Measurements from ENCODE around the gene ZSWIM5.
"Not testable (repeated sequence)": the region's sequence is repeated elsewhere in the genome, so short reads cannot be mapped to it uniquely, and the experiment has no call there.

ZSWIM5 gene
- total RNA-seq: 4.6 to 5.3 reads per million in 2 donors

DNA sequence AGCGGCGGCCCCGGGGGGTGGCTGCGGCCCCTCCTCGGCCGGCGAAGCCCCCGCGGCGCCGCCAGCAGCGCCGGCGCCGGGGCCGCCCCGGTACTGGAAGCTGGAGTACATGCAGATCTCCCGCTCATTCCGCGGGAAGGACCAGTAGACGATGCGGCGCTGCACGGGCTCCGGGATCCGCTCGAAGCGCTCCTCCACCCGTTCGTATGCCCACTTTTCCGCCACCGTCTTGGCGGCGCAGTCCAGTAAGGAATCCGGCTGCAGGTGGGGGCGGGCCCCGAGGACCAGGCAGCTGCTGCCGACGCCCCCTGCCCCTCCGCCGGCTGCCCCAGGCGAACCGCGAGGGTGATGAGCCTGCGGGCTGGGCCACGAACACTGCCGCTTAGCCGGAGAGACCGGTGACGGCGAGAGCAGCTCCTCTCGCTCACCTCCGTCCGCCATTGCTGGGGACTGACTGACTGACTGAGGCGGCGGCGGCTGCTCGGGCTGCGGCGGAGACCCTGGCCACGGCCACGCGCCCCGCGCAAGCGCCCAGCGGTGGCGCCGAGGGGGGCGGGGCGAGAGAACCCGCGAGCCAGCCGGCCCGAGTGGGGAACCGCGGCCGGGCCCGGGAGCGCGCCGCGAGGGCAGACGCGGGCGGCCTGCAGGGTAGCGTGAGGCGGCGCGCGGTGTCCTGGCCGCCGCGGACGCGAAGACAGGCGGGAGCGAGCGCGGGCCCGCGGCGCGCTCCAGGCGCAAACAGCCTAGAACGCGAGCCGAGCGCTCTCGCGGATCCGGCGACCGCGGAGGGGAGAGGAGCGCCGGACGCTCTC lies at the start of gene ZSWIM5:
TSS of gene ZSWIM5 (minus strand) at position 696 of the 812 bp plus-strand sequence. CDS start at position 441, 255 bp downstream.
- DNase-seq: peak; percentile 32 to 78 (median 50)

DNA sequence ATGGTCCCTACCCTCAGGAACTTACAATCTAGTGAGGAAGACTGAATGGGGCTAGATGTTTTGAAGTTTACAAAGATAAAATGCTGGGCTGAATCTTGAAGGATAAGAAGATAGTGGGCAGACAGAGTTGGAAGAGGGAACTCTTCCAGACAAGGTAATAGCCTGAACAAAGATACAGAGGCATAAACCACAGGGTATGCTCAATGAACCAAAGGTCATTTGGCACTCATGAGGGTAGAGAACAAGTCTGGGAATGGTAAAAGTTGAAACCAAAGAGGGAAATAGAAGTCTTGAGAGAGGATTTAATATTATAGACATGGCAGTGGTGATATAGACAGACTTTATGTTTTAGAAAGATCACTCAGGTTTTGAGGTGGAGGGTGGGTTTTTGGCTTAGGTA lies 48.1 kb upstream of the ZSWIM5 start:
- DNase-seq: no peak

DNA sequence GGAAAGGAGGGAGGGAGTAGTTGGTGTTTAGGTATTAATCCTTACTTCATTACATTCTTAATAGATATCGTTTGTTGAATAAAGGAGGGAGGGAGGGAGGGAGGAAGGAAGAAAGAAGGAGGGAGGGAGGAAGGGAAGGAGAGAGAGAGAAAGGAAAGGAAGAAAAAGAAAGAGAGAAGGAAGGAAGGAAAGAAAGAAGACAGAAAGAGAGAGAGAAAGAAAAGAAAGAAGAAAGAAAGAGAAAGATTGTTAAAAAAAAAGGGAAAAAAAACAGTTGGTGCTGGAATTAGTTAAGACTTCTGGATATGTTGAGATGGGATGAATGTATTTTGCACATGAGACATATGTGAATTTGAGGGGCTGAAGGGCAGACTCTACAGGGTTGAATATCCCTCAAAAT lies 44.1 kb upstream of the ZSWIM5 start:
- no peak for DNase-seq

DNA sequence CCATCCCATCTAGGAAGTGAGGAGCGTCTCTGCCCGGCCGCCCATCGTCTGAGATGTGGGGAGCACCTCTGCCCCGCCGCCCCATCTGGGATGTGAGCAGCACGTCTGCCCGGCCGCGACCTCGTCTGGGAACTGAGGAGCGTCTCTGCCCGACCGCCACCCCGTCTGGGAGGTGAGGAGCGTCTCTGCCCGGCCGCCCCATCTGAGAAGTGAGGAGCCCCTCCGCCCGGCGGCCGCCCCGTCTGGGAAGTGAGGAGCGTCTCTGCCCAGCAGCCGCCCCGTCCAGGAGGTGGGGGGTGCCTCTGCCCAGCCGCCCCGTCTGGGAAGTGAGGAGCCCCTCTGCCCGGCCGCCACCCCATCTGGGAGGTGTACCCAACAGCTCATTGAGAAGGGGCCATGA lies 41.6 kb upstream of the ZSWIM5 start:
- not testable (repeated sequence) for DNase-seq

DNA sequence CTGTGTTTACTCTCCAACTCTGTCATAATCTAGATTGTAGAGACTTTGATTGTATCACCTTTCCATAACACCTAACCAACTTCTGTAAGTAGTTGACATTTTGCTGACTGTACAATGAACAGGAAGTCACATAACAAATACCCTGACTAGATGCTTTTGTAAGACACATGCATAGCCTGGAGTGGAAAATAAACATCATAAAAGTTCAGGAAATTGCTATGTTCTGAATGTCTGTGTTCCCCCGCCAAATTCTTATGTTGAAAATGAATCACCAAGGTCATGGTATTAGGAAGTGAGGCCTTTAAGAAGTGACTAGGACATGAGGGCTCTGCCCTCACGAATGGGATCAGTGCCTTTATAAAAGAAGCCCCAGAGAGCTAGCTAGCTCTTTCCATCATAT lies 40.4 kb upstream of the ZSWIM5 start:
- peak in 1 of 5 experiments; percentile 58 for DNase-seq

DNA sequence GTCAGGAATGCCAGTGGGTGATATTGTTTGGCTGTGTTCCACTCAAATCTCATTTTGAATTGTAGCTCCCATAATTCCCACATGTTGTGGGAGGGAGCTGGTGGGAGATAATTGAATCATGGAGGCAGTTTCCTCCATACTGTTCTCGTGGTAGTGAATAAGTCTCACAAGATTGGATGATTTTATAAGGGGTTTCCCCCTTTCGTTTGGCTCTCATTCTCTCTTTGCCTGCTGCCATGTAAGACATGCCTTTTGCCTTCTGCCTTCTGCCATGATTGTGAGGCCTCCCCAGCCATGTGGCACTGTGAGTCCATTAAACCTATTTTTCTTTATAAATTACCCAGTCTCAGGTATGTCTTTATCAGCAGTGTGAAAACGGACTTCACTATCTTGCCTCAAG lies 40.0 kb upstream of the ZSWIM5 start:
- DNase-seq: not testable (repeated sequence)

DNA sequence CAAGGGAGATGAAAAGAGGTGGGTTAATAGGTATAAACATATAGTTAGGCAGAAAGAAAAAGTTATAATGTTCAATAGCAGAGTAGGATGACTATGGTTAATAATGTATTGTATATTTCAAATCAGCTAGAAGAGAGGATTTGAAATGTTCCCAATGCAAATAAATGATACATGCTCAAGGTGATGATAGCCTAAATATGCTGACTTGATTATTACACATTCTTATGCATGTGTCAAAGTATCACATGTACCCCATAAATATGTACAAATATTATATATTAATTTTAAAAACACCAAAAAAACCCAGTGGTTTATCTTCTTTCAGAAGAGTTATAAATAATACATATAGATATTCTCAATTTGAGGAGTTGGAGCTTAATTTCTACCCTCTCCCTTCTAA lies 38.3 kb upstream of the ZSWIM5 start:
- no peak for DNase-seq

DNA sequence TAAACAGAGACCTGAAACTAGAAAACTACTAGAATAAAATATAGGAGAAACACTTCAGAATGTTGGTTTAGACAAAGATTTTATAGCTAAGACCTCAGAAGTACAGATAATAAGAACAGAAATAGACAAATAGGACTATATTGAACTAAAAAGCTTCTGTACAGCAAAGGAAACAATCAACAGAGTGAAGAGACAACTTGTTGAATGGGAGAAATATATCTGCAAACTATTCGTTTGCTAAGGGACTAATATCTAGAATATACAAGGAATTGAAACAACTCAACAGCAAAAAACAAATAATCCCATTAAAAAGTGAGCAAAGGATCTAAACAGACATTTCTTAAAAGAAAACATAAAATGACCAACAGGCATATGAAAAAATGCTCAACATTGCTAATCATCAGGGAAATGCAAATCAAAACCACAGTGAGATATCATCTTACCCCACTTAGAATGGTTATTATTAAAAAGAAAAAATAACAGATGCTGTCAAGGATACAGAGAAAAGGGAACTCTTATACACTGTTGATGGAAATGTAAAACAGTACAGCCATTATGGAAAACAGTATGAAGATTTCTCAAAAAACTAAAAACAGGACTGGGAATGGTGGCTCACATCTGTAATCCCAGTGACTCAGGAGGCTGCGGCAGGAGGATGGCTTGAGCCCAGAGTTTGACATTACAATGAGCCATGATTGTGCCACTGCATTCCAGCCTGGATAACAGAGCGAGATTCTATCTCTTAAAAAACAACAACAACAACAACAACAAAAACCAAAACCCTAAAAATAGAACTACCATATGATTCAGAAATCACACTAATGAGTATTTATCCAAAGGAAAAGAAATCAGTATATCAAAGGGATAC lies 37.3 kb upstream of the ZSWIM5 start:
- no peak for DNase-seq

DNA sequence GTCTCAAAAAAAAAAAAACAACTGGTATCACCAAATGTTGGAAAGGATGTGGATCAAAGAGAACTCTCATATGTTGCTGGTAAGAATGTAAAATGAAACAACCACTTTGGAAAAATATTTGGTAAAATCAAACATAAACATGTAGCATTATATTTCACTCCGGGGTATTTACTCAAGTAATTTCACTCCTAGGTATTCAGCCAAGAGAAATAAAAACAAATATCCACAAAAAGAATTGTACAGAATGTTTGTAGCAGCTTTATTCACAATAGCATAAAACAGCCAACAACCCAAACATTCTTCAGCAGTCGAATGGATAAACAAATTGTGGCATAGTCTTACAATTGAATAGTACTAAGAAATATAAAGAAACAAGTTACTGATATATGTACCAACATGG lies 32.4 kb upstream of the ZSWIM5 start:
- no peak for DNase-seq

DNA sequence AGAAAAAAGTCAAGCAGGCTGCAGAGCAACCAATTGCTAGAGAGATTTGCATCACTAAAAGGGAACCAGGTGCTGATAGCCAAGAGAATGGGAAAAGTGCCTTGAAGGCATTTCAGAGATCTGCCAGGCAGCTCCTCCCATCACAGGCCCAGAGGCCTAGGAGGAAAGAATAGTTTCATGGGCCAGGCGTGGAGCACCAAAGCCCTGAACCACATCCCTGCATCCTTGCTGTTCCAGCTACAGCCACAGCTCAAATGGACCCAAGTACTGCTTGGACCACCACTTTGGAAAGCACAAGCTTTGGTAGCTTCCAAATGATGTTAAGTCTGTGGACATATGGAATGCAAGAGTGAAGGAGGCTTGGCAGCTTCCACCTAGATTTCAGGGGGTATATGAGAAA lies 29.7 kb upstream of the ZSWIM5 start:
- no peak for DNase-seq

DNA sequence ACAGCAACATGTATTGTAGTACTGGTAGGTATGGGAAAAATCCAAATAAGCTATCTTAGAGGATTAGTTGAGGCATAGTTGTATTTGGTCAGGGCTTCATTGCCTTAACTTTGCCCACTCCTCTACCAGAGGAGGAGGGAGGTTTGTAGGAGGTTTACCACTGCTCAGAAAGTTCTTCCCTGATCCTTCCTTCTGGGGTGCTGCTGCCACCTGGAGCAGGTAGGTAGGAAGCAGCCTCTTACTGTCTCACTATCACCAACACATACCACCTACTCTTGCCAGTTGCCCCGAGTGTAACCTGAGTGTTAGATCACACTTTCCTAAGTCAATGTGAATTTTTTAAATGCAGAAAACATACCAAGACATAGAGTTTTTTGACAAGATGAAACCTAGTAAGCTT lies 24.1 kb upstream of the ZSWIM5 start:
- DNase-seq: peak in 1 of 5 experiments; percentile 7

DNA sequence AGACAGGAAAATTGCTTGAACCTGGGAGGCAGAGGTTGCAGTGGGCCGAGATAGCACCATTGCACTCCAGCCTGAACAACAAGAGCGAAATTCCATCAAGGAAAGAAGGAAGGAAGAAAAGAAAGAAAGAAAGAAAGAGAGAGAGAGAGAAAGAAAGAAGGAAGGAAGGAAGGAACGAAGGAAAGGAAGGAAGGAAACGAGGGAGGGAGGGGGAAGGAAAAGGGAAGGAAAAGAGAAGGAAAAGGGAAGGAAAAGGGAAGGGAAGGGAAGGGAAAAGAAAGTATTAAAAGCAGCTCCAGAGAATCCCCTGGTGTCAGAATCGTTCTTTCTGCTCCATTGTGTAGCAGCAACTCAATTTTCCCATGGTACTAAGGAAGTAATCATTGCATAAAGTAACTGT lies 19.2 kb upstream of the ZSWIM5 start:
- no peak for DNase-seq

DNA sequence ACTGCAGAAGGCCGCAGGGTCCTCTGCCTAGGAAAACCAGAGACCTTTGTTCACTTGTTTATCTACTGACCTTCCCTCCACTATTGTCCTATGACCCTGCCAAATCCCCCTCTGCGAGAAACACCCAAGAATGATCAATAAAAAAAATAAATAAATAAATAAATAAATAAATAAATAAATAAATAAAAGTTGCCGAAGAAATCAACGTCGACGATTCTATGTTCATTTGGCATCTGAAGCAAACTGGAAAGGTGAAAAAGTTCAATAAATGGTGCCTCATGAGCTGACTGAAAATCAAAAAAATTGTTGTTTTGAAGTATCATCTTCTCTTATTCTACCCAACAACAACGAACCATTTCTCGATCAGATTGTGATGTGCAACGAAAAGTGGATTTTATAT lies 17.3 kb upstream of the ZSWIM5 start:
- DNase-seq: not testable (repeated sequence)

DNA sequence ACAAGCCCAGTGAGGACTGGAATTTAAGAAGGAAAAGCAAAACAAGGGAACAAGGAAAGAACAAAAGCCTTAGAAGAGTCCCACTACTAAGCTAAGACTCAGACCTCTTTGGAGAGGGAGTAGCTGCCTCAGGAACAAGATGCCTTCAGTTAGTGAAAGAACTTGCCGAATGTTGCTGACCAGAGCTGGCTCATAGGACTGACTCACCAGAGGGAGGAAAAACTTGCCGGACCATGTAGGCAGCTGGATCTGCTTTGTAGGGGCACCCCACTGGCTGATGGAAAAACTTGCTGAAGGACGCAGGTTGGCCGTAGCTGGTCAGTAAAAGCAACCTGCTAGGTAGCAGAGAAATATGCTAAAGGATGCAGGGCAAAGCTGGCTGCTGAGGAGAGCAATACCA lies 15.3 kb upstream of the ZSWIM5 start:
- DNase-seq: no peak

DNA sequence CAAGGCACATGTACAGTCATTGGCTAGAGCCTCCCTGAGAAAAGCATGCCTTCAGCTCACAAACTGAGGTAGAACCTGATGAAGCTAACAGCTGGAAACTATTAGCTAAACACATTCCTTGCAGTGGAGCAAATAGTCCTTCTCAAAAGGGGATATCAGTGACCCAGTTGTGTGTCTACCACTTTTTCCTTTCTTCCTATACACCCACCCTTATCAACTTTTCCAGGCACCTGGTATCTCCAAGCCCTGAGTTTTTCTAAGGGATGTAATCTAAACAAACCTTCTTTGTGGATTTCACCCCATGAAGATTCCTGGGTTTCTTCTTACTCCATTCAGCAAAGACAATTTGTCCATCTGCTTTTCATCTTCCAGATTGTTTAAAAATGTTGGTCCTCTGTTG lies 10.5 kb upstream of the ZSWIM5 start:
- DNase-seq: no peak

DNA sequence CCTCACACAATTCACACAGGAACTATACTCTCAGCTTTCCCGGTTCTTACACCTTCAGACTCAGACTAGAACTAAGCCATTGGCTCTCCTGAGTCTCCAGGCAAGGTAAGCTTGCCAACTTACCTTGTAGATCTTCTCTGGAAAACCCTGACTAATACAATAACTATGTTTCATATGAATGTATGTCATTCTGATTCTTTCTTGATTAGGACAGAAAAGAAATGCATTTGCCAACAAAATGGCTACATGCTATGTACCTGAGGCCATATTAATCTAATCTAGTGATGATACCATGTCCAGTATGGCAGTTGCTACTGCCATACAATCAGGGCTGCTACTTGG lies 9.8 kb upstream of the ZSWIM5 start:
- DNase-seq: no peak

DNA sequence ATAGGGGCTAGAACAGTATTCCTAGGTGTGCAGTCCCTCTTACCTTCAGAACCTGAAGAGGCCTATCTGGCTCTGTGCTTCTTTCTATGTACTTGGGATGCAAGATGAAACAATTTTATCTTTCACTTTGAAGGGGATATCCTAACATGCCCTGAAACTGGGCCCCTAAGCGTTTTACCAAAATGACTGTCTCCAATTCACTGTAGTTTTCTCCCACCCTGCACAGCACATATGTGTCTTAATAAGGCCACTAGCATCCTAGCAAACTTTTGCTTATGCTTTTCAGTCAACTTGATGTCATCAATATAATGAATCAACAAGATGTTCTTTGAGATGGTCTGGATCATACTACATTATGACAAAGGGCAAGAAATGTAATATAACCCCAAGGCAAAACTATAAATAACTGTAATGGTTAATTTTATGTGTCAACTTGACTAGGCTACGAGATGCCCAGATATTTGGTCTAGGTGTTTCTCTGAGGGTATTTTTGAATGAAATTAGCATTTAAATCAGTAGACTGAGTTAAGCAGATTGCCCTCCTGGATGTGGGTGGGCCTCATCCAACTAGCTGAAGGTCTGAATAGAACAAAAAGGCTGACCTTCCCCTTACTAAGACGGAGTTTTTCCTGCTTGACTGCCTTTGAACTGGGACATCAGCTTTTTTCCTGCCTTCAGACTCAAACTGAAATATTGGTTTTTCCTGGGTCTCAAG lies 9.2 kb upstream of the ZSWIM5 start:
- no peak for DNase-seq

DNA sequence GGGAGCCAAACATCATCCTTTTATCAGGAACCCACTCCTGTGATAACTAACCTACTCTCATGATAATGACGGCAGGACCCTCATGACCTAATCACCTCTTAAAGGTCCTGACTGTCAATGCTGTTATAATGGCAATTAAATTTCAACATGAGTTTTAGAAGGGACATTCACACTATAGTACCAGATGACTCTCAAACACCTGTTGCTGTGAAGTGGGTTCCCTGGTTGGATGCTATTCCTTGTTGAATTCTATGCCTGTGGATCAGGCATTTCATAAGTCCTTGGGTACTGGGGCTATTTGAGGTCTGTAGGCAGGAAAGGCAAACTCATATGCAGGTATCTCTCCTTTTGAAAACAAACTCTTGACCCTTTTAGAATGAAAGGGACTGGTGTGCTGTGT lies 7.5 kb upstream of the ZSWIM5 start:
- no peak for DNase-seq

DNA sequence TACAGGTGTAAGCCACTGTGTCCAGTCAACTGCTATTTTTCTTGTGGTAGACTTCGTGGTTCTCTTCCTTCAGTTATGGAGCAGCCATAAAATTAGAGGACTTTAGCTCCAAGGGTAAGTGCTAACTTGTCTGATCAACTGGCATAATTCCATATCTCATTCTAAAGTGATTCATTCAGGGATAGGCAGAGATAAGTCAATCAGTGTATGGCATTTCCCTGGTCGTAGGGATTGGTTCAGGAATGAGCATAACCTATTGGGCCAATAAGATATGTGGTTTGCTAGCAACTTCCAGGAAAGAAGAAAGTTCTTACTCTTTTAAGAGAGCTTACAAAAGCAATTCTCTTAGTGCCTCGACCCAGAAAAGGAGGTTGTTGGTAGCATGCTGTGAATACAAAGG lies 4.7 kb upstream of the ZSWIM5 start:
- DNase-seq: no peak

DNA sequence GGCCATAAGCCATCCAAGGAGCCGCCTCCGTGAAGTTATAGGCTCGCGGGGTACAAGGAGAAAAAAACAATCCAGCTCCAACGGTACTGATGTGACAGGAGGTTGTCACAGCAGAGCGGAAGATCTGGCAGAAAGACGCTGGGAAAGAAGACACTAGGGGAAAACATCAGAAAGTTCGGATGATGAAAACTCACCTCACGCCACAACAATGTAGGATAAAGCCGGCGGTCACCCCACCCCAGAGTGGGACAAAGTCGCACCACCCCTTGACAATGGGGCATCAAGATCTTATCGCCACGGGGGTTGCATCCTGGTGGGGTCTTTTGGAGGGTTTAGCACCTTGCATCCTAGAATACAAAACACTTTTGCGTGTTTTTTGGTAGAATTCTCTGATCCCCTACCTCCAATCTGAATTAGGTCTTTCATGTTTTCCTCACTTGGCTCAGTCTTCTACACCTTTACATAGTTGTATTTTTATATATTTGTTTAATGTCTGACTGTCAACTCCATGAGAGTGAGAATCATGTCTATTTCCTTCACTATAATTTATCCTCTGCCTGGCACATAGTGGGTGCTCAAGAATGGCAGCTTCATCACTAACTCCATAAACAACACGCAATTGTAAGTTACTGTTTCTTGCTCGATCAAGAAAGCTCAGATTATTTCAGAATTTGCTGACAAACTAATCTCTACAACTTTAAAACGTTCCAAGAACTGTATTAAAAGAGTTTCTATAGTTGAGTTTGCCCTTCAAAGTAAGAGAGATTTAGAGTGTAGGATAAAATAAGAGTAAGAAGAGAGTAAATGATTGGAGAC lies 611 bp upstream of the ZSWIM5 start:
- no peak for DNase-seq

DNA sequence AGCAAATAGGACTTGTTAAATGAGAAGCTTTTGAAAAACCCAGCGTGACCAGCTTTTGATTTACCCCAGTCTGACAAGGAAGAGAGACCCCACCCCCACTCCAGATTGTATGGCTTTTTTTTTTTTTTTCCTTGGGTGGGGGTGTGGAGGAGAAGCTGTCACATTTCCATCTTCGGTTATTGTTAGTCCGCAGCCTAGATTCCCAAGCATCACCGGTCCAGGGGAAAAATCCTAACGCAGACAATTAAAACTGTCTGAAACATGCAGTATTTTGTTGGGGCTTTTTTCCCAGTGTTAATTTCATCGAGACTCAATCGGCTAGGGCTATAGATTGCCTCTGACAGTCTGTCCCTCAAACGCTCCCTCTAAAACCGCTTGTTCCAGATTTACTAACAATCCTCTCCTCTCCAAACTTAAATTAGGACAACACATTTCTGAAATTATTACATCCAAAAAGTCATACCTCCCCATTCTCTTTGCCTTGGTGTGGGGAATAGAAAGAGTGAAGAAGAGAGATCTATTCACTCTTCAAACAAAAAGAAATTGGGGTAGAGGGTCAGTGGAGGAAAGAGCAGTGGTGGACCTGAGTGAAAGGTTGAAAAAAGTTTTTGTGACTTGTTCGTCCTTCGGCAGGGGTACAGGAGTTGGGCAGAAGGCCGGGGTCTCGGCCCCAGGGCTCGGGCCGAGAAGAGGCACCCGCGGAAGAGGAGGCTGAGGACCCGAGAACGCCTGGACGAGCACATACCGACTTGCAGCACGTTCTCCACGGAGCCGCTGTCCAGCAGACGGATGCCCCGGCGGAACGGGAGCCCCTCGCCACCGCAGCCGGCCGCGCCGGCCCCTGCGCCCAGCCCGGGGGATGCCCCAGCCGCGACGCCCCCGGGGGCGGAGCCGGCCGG lies 1.1 kb downstream of the ZSWIM5 start:
- DNase-seq: peak in 1 of 5 experiments; percentile 6

All from T-helper 2 cell (primary cell).